ENCODE data around the gene UBE4B.

DNA sequence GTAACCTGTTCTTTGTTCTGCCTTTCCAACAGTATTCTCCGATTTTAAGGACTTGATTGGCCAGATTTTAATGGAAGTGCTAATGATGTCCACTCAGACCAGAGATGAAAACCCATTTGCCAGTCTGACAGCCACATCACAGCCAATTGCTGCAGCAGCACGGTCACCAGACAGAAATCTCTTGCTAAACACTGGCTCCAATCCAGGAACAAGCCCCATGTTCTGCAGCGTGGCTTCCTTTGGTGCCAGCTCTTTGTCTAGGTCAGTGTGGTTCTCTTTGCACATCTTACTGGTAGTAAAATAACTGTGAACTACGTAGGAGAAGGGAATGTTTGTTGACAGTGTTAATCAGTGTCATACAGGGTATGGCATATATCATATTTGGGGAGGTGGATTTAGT is 72.7 kb downstream of the UBE4B start:
- TF ChIP-seq CTCF (IDR thresholded peaks at IDR 0.05; ENCODE audit: low read depth, low read length): no peak
- TF ChIP-seq EZH2phosphoT487 (IDR thresholded peaks at IDR 0.05; ENCODE audit: low read depth): no peak

All from OCI-LY3 (cell line).